IPS-18a (cell line): ENCODE results near the gene FRG1.
"Not testable (repeated sequence)": the region's sequence is repeated elsewhere in the genome, so short reads cannot be mapped to it uniquely, and the experiment has no call there.

ENCODE experiments used
- H3K27ac ChIP-seq: one replicate; pipeline ENCODE4 v1.5.1; 2013; ENCODE audit warnings: low read length
- H3K27me3 ChIP-seq: one replicate; pipeline ENCODE4 v1.6.1; 2013; ENCODE audit warnings: mild to moderate bottlenecking, low read length; ENCODE audit not compliant: control insufficient read depth, insufficient read depth
- H3K36me3 ChIP-seq: one replicate; pipeline ENCODE4 v1.6.1; 2013; ENCODE audit warnings: low read depth, low read length; ENCODE audit not compliant: control insufficient read depth
- H3K4me1 ChIP-seq: one replicate; pipeline ENCODE4 v1.6.1; 2013; ENCODE audit warnings: low read depth, low read length; ENCODE audit not compliant: control insufficient read depth
- H3K4me3 ChIP-seq: one replicate; pipeline ENCODE4 v1.5.1; 2013; ENCODE audit warnings: low read length
- H3K9ac ChIP-seq: one replicate; pipeline ENCODE4 v1.6.1; 2013; ENCODE audit warnings: mild to moderate bottlenecking, low read length, moderate library complexity
- H3K9me3 ChIP-seq: one replicate; pipeline ENCODE4 v1.6.1; 2013; ENCODE audit warnings: low read depth, low read length; ENCODE audit not compliant: control insufficient read depth

The FRG1 gene

GRCh38 chr4:189940178-189941004 lies at the start of gene FRG1:
TSS of gene FRG1 (plus strand) at chr4:189940872. CDS start at chr4:189941010, 138 bp downstream.
- Histone ChIP-seq H3K9me3 (no peaks in the 10 kb centered on the region), H3K27ac (no peak within 1 kb of the TSS), H3K9ac (peak within 1 kb of the TSS; percentile 74), H3K4me1 (no peaks in the 10 kb centered on the region), H3K4me3 (peak within 1 kb of the TSS; percentile 94), H3K27me3 (no peaks in the 10 kb centered on the region), H3K36me3 (no peaks in the 10 kb centered on the region)

GRCh38 chr4:189897667-189898066 lies 43.0 kb upstream of the FRG1 start:
- no peak overlapping the region for H3K27ac ChIP-seq
- no peak overlapping the region for H3K4me3 ChIP-seq
- no peaks in the 10 kb centered on the region for H3K9me3 ChIP-seq
- H3K36me3 ChIP-seq = no peaks in the 10 kb centered on the region
- no peaks in the 10 kb centered on the region for H3K4me1 ChIP-seq
- no peaks in the 10 kb centered on the region for H3K27me3 ChIP-seq
- no peak overlapping the region for H3K9ac ChIP-seq

- not testable (repeated sequence) for H3K9me3 ChIP-seq, H3K9ac ChIP-seq, H3K36me3 ChIP-seq, H3K4me1 ChIP-seq, H3K4me3 ChIP-seq, H3K27me3 ChIP-seq, H3K27ac ChIP-seq
Observed at GRCh38 chr4:189899481-189900015, 41.1 kb upstream of the FRG1 start.

DNA sequence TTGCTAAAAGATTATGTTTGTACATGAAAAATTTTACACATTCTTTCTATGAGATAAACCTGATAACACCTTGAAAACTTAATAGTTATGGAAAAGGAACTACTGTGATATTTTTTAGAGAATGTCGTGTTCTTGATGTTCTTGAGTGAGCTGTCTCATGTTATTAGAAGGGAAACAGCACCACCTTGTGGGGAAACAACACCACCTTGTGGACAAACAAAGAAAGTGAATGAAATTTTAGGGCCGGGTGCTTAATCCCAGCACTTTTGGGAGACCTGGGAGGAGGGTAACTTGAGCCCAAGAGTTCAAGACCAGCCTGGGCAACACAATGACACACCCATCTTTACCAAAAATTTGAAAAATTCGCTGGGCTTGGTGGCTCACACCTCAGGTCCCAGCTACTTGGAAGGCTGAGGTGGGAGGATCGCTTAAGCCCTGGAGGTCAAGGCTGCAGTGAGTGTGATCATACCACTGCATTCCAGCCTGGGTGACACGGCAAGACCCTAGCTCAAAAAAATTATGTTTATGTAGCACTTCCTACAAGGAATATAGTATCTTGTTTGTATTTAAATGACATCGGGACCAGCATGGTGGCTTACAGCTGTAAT lies 36.1 kb upstream of the FRG1 start:
- H3K36me3 ChIP-seq = not testable (repeated sequence)

GRCh38 chr4:189912170-189912569 lies 28.5 kb upstream of the FRG1 start:
- Histone ChIP-seq H3K27ac (no peak overlapping the region), H3K4me3 (no peak overlapping the region), H3K4me1 (no peaks in the 10 kb centered on the region), H3K27me3 (no peaks in the 10 kb centered on the region), H3K36me3 (no peaks in the 10 kb centered on the region), H3K9ac (no peak overlapping the region), H3K9me3 (no peaks in the 10 kb centered on the region)

More for the DNA sequence above, 36.1 kb upstream of the FRG1 start:
- not testable (repeated sequence) for H3K4me3 ChIP-seq, H3K9me3 ChIP-seq, H3K27ac ChIP-seq, H3K4me1 ChIP-seq, H3K9ac ChIP-seq, H3K27me3 ChIP-seq

DNA sequence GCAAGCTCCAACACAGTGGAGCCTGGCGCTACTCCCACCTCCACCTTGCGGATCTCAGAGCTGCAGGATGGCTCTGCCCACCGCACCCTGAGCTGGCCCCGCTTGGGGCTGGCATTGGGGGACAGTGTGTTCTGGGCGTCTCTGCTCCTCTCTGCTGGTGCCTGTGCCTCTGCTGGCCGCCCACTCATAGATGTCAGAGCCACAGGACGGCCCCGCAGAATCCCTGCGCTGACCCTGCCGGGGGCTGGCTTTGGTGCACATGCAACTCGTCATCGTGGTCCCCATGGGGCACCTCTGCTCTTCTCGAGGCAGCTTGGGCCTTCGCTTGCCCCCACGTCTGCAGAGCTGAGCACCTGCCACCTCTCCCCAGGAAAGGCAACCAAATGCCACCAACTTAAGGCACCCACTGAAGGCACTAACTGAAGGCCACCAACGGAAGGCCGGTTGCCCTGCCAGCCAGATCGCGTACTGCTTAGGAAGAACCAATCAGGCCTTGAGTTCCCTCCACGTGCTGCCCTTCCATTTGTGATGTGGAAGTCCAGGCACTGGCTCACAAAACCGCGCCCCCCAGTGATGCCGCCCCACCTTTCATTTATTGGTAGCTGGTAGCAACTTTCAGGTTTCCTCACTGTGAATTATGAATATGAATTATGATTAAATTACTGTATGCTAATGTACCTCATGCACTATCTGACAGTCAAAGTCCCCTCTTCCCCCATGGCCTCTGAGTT lies 23.3 kb upstream of the FRG1 start:
- H3K4me1 ChIP-seq = no peaks in the 10 kb centered on the region
- no peaks in the 10 kb centered on the region for H3K27me3 ChIP-seq
- H3K27ac ChIP-seq = no peak overlapping the region
- H3K36me3 ChIP-seq = no peaks in the 10 kb centered on the region
- no peak overlapping the region for H3K4me3 ChIP-seq
- no peaks in the 10 kb centered on the region for H3K9me3 ChIP-seq
- H3K9ac ChIP-seq = no peak overlapping the region

DNA sequence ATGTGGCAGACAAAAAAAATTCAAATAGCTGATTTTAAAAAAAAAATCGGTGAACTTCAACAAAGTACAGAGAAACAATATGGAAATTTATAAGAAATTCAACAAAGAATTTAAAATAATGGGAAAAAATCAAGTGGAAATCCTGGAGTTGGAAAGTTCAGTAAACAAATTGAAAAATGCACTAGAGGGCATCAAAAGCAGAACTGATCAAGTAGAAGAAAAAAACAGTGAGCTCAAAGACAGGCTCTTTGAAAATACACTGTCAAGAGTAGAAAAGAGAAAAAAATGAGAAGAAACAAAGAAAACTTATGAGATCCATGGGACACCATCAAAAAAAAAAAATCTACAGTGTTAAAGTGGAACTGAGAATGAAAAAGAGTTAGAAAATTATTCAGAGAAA lies 19.6 kb upstream of the FRG1 start:
- Histone ChIP-seq H3K36me3 (no peaks in the 10 kb centered on the region), H3K4me3 (no peak overlapping the region), H3K9me3 (no peaks in the 10 kb centered on the region), H3K9ac (no peak overlapping the region), H3K4me1 (no peaks in the 10 kb centered on the region), H3K27me3 (no peaks in the 10 kb centered on the region), H3K27ac (no peak overlapping the region)

- H3K27ac ChIP-seq, H3K9me3 ChIP-seq, H3K36me3 ChIP-seq, H3K9ac ChIP-seq, H3K27me3 ChIP-seq, H3K4me3 ChIP-seq, H3K4me1 ChIP-seq: not testable (repeated sequence)
Observed at GRCh38 chr4:189926742-189927141, 13.9 kb upstream of the FRG1 start.

- H3K27me3 ChIP-seq = no peaks in the 10 kb centered on the region
- H3K4me3 ChIP-seq = peak overlapping the region; percentile 94
- peak overlapping the region; percentile 68 for H3K9ac ChIP-seq
- H3K4me1 ChIP-seq = no peaks in the 10 kb centered on the region
- no peaks in the 10 kb centered on the region for H3K36me3 ChIP-seq
- no peak overlapping the region for H3K27ac ChIP-seq
- no peaks in the 10 kb centered on the region for H3K9me3 ChIP-seq
Observed at GRCh38 chr4:189941005-189941450, 356 bp downstream of the FRG1 start.

DNA sequence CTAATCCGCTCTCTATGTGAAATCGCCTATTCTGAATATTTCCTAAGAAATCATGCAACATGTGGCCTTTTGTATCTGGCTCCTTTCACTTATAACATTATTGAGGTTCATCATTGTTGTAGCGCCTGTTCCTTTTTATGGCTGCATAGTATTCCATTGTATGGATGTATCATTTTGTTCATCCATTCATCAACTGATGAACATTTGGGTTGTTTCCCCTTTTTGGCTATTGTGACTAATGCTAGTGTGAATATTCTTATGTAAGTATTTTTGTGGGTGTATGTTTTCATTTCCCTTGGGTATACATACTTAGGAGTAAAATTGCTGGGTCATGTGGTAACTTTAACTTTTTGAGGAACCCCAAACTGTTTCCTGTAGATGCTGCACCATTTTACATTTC lies 1.7 kb downstream of the FRG1 start:
- not testable (repeated sequence) for H3K27me3 ChIP-seq, H3K36me3 ChIP-seq, H3K4me3 ChIP-seq, H3K4me1 ChIP-seq, H3K9ac ChIP-seq, H3K27ac ChIP-seq, H3K9me3 ChIP-seq

DNA sequence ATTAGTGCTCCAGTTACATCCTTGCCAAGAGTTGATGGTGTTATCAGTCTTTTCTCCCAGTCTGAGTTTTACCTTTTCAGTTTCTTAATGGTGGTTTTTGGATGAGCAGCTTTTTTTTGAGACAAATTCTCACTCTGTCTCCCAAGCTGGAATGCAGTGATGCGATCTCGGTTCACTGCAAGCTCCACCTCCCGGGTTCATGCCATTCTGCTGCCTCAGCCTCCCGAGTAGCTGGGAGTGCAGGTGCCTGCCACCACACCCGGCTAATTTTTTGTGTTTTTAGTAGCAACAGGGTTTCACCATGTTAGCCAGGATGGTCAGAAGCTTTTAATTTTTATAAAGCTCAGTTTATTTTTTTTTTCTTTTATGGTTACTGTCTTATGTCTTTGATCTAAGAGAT lies 3.4 kb downstream of the FRG1 start:
- H3K9me3 ChIP-seq, H3K4me1 ChIP-seq, H3K27ac ChIP-seq, H3K4me3 ChIP-seq, H3K9ac ChIP-seq, H3K27me3 ChIP-seq, H3K36me3 ChIP-seq: not testable (repeated sequence)
